Coronary artery (tissue), 2 donors: ENCODE data around the gene KNOP1.
A peak's percentile ranks its signal among the peaks of the same experiment; 100 is the strongest.
"Not testable (repeated sequence)": the region's sequence is repeated elsewhere in the genome, so short reads cannot be mapped to it uniquely, and the experiment has no call there.

Experiments
- DNase-seq: peaks from one replicate; pipeline ENCODE4 v3.0.0-alpha.2; 2017; ENCODE audit warnings: low spot score
- H3K27ac ChIP-seq, 2 donors: fragments of 200-600 bp; sonication (generic); one replicate each; pipeline ENCODE4 v1.5.1; 2016 to 2019
- H3K4me3 ChIP-seq: fragments of 200-600 bp; sonication (generic); 2 replicates; pipeline ENCODE4 v1.5.1; 2016; ENCODE audit warnings: mild to moderate bottlenecking, moderate library complexity
- TF ChIP-seq, protein P1 (sequence below): fragments of 200-600 bp; sonication (generic); IDR thresholded peaks from one replicate; pipeline ENCODE4 v1.5.1; 2019; ENCODE audit warnings: antibody characterized with exemption

Gene KNOP1

DNA sequence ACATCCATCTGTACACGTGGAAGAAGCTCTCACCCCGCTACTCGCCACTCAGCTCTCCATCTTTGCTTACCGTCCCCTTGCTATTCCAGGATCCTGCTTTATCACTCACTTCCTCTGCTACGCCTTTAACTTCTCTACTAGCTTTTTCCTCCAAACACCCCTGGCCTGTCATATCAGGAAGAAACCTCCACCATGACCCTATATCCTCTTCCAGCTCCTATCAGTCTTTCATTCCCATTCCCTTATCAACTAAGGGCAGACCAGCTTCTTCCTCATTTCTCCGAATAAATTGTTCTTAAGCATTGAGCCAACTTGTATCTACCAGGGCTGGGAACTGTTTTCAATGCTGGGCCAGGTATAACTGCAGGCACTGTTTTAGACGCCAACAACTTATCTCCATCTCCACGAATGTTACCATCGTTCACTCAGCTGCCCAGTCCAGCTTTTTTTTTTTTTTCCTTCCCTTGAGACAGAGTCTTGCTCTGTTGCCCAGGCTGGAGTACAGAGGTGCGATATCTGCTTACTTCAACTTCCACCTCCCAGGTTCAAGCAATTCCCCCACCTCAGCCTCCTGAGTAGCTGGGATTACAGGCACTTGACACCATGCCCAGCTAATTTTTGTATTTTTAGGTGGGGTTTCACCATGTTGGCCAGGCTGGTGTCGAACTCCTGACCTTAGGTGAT lies 4.4 kb upstream of the KNOP1 start:
- Histone ChIP-seq H3K27ac (no peak overlapping the region), H3K4me3 (no peak overlapping the region)
- TF ChIP-seq, protein P1, sequence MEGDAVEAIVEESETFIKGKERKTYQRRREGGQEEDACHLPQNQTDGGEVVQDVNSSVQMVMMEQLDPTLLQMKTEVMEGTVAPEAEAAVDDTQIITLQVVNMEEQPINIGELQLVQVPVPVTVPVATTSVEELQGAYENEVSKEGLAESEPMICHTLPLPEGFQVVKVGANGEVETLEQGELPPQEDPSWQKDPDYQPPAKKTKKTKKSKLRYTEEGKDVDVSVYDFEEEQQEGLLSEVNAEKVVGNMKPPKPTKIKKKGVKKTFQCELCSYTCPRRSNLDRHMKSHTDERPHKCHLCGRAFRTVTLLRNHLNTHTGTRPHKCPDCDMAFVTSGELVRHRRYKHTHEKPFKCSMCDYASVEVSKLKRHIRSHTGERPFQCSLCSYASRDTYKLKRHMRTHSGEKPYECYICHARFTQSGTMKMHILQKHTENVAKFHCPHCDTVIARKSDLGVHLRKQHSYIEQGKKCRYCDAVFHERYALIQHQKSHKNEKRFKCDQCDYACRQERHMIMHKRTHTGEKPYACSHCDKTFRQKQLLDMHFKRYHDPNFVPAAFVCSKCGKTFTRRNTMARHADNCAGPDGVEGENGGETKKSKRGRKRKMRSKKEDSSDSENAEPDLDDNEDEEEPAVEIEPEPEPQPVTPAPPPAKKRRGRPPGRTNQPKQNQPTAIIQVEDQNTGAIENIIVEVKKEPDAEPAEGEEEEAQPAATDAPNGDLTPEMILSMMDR = no peak
- DNase-seq = no peak

DNA sequence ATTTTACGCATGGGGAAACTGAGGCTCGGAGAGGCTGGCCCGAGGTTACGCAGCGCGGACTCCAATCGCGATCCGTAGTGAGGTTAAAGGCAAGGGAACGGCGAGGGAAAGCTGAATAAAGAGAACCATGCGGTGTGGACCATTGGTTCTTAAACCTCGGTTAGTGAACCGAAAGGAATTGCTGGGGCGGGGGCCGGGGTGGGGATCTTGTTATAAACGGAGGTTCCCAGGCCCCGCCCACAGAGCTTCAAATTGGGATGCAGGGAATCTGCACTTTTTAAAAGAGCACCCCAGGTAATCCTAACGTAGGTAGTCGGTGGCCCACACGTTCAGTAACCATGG lies 568 bp upstream of the KNOP1 start:
- Histone ChIP-seq H3K27ac (peak overlapping the region; percentile 24 to 88), H3K4me3 (peak overlapping the region; percentile 91)
- TF ChIP-seq, protein P1 = no peak
- DNase-seq = no peak

DNA sequence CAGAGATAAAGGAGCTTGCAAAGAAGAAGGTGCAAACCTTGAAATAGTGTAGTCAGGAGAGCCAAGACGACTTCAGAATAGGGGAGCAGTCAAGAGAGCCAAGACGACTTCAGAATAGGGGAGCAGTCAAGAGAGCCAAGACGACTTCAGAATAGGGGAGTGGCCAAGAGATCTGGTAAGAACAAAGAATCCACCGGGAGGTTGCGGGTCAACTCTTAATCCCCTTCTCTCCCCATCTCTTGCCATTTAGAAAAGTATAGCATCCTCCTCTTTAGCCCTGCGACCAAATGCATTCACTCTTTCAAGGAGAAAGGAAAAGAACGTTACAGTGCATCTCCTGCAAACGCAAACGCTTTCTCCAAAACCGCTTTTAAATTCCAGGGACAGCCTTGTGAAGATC lies 713 bp downstream of the KNOP1 start:
- TF ChIP-seq, protein P1 = no peak
- Histone ChIP-seq H3K4me3 (peak overlapping the region; percentile 91), H3K27ac (peak overlapping the region; percentile 36 to 88)
- no peak for DNase-seq

DNA sequence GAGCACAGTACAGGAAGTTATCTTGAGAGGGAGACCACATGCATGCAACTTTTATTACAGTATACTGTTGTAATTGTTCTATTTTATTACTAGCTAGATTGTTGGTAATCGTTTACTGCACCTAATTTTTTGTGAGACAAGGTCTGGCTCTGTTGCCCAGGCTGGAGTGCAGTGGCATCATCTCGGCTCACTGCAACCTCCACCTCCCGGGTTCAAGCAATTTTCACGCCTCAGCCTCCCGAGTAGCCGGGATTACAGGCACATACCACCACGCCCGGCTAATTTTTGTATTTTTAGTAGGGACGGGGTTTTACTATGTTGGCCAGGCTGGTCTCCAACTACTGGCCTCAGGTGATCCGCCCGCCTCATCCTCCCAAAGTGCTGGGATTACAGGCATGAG lies 1.3 kb downstream of the KNOP1 start:
- H3K27ac ChIP-seq, DNase-seq: not testable (repeated sequence)
- peak overlapping the region; percentile 91 for H3K4me3 ChIP-seq

DNA sequence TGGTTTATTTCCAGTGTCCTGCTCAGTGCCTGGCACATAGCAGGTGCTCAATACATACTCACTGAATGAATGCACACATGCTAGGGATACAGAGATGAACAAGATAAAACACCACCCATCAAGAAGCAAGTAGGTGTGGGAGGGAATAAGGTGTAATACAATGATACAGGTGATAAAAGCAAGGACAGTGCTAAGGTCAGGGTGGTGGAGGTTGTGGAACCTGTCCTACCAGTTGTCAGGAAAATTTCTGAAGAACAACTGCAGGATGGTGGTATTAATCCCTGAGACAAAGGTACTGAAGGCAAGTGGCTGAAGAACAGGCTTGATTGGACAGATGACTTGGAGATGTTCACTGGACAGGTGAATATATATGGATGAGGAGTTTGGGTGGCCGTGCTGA lies 1.8 kb downstream of the KNOP1 start:
- no peak overlapping the region for H3K4me3 ChIP-seq
- TF ChIP-seq, protein P1 = no peak
- no peak for DNase-seq
- H3K27ac ChIP-seq = no peak overlapping the region

DNA sequence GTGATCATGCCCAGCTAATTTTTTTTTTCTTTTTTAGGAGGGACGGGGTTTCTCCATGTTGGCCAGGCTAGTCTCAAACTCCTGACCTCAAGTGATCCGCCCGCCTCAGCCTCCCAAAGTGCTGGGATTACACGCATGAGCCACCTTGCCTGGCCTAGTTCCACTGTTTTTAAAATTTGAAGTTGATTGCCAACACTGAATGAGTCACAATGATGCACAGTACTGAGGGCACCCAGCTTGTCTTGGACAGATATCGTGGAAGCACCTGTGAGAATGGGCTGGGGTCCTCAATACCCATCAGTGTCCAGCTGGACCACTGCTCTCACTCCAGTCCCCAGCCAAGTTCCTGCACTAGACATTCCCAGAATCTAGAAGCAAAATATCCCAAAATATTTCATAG lies 2.5 kb downstream of the KNOP1 start:
- TF ChIP-seq, protein P1 = no peak
- no peak overlapping the region for H3K4me3 ChIP-seq
- no peak overlapping the region for H3K27ac ChIP-seq
- no peak for DNase-seq

DNA sequence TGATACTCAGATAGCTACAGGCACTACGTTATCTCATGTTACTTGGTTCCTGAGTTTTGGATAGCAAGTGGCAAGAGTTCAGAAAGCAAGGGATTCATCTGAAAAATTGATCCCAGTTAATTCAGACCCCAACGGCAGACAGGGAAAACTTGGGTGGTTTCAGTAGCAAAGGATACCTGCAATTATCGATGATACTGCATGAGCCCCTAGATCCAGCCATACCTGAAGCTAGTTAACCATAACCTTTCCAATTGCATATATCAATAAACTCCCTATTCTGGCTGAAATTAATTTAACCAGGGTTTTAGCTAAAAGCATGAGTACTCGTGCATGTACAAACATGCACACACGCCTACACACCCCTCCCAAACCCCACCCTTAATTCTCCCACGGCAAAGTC lies 4.3 kb downstream of the KNOP1 start:
- H3K4me3 ChIP-seq = no peak overlapping the region
- TF ChIP-seq, protein P1 = no peak
- H3K27ac ChIP-seq = no peak overlapping the region
- DNase-seq = no peak
